GM21367 (cell line): Measurements from ENCODE around the gene RNPEPL1.

Experiments used
- ATAC-seq: cut with Tn5 transposase; IDR thresholded peaks from one replicate; pipeline ENCODE4 v1.9.1; 2021; ENCODE audit not compliant: unreplicated experiment

The RNPEPL1 gene

GRCh38 chr2:240576036-240576435 is 7.8 kb downstream of the RNPEPL1 start:
- no peak for ATAC-seq

GRCh38 chr2:240576436-240577205 is 8.3 kb downstream of the RNPEPL1 start:
- ATAC-seq, result no peak

- ATAC-seq, result no peak
Measured at GRCh38 chr2:240577281-240578109, 9.2 kb downstream of the RNPEPL1 start.

- ATAC-seq, result no peak
Measured at GRCh38 chr2:240578110-240578450, 9.8 kb downstream of the RNPEPL1 start.

GRCh38 chr2:240578488-240578887 is 10.2 kb downstream of the RNPEPL1 start:
- no peak for ATAC-seq

GRCh38 chr2:240579071-240579762 is 10.9 kb downstream of the RNPEPL1 start:
- no peak for ATAC-seq

- no peak for ATAC-seq
Measured at GRCh38 chr2:240579771-240580614, 11.7 kb downstream of the RNPEPL1 start.

GRCh38 chr2:240581811-240582210 is 13.5 kb downstream of the RNPEPL1 start:
- no peak for ATAC-seq

GRCh38 chr2:240582781-240583180 is 14.5 kb downstream of the RNPEPL1 start:
- no peak for ATAC-seq

- ATAC-seq, result no peak
Measured at GRCh38 chr2:240583774-240584173, 15.5 kb downstream of the RNPEPL1 start.

- ATAC-seq, result peak; percentile 60
Measured at GRCh38 chr2:240584486-240585031, 16.3 kb downstream of the RNPEPL1 start.

- ATAC-seq, result peak; percentile 18
Measured at GRCh38 chr2:240585101-240585500, 16.8 kb downstream of the RNPEPL1 start.

- ATAC-seq, result no peak
Measured at GRCh38 chr2:240585681-240586197, 17.5 kb downstream of the RNPEPL1 start.

GRCh38 chr2:240586198-240586918 is 18.1 kb downstream of the RNPEPL1 start, which contains the start of gene CAPN10:
CAPN10 (plus strand) TSS chr2:240586734; CDS start chr2:240586912, 178 bp downstream.
- ATAC-seq, result peak; percentile 46

- ATAC-seq, result no peak
Measured at GRCh38 chr2:240586919-240587800, 18.9 kb downstream of the RNPEPL1 start.

- no peak for ATAC-seq
Measured at GRCh38 chr2:240588006-240588655, 19.8 kb downstream of the RNPEPL1 start.

GRCh38 chr2:240588669-240589068 is 20.4 kb downstream of the RNPEPL1 start:
- no peak for ATAC-seq

GRCh38 chr2:240589375-240589774 is 21.1 kb downstream of the RNPEPL1 start:
- ATAC-seq, result no peak
